SK-N-SH (cell line): ENCODE measurements around the gene UPK1B. TPM values are rescaled to one million over a fixed set of nuclear protein-coding genes. Genes with fewer than 3 reads are reported as not detected.
A peak's percentile ranks its signal among the peaks of the same experiment; 100 is the strongest.

Experiments
- CTCF ChIA-PET: fragments of 300-600, 350-600 bp; formaldehyde crosslinking; extraction: SDS; loops from one replicate; lab custom pipeline; 2021; lab: Yijun Ruan, JAX
- POLR2A ChIA-PET: fragments of 350-600 bp; sonication (Branson Sonifier 250); formaldehyde crosslinking; extraction: SDS; loops from one replicate; lab custom pipeline; 2020; ENCODE audit warnings: antibody characterized with exemption, inconsistent platforms; lab: Yijun Ruan, JAX
- DNase-seq: peaks from one replicate; pipeline ENCODE4 v3.0.0; 2012
- H2AFZ ChIP-seq: fragments of 200-600 bp; sonication (generic); 2 replicates; pipeline ENCODE4 v1.8.1; 2016; ENCODE audit warnings: antibody characterized with exemption, mild to moderate bottlenecking, low read depth
- H3F3A ChIP-seq: fragments of 200-600 bp; sonication (generic); replicated peaks from 2 replicates; pipeline ENCODE3; 2016; ENCODE audit warnings: antibody characterized with exemption, mild to moderate bottlenecking; ENCODE audit not compliant: insufficient read depth
- H3K27ac ChIP-seq, 2 experiments: fragments of 200-500 bp in 1 of 2; fragments of 200-600 bp in 1 of 2; sonication (Bioruptor generic) in 1 of 2; sonication (generic), shearing (Covaris generic) in 1 of 2; 2 replicates each; pipeline versions ENCODE4 v1.5.1 to v1.6.1; 2014 to 2016; ENCODE audit warnings: low read depth in 2 of 2, inconsistent platforms in 1 of 2, low read length in 1 of 2, mild to moderate bottlenecking in 1 of 2, mixed read lengths in 1 of 2
- H3K27me3 ChIP-seq: fragments of 200-600 bp; sonication (generic), shearing (Covaris generic); 2 replicates; pipeline ENCODE4 v1.6.1; 2016; ENCODE audit warnings: mixed run types; ENCODE audit not compliant: insufficient read depth
- H3K36me3 ChIP-seq, 2 experiments: fragments of 200-500 bp in 1 of 2; fragments of 200-600 bp in 1 of 2; sonication (Bioruptor generic) in 1 of 2; sonication (generic) in 1 of 2; replicated peaks in 1 of 2; 2 replicates each; pipeline versions ENCODE3 to v1.5.1; 2014 to 2016; ENCODE audit warnings: low read length in 1 of 2, mild to moderate bottlenecking in 1 of 2; ENCODE audit not compliant: insufficient read depth in 2 of 2, control insufficient read depth in 1 of 2
- H3K4me1 ChIP-seq, 2 experiments: fragments of 200-500 bp in 1 of 2; fragments of 200-600 bp in 1 of 2; sonication (Bioruptor generic) in 1 of 2; sonication (generic), shearing (Covaris generic) in 1 of 2; 2 replicates each; pipeline versions ENCODE4 v1.5.1 to v1.6.1; 2014 to 2016; ENCODE audit warnings: low read depth in 1 of 2, low read length in 1 of 2, mixed run types in 1 of 2; ENCODE audit not compliant: insufficient read depth in 2 of 2, control insufficient read depth in 1 of 2
- H3K4me2 ChIP-seq: fragments of 200-600 bp; sonication (generic), shearing (Covaris generic); 2 replicates; pipeline ENCODE4 v1.6.1; 2017; ENCODE audit warnings: mixed run types
- H3K4me3 ChIP-seq, 2 experiments: fragments of 200-500 bp in 1 of 2; fragments of 200-600 bp in 1 of 2; sonication (Bioruptor generic) in 1 of 2; sonication (generic), shearing (Covaris generic) in 1 of 2; 2 replicates each; pipeline versions ENCODE4 v1.5.1 to v1.8.1; 2014 to 2016; ENCODE audit warnings: low read depth in 2 of 2, inconsistent platforms in 1 of 2, low read length in 1 of 2, mild to moderate bottlenecking in 1 of 2, mixed read lengths in 1 of 2, moderate library complexity in 1 of 2
- H3K79me2 ChIP-seq: fragments of 200-600 bp; sonication (generic); 2 replicates; pipeline ENCODE4 v1.8.1; 2017; ENCODE audit warnings: mild to moderate bottlenecking; ENCODE audit not compliant: insufficient read depth
- H3K9ac ChIP-seq: fragments of 200-600 bp; sonication (generic); 2 replicates; pipeline ENCODE4 v1.6.1; 2017; ENCODE audit warnings: mixed run types
- H3K9me2 ChIP-seq: fragments of 200-600 bp; sonication (generic); 2 replicates; pipeline ENCODE4 v1.6.1; 2017; ENCODE audit warnings: mixed run types
- H3K9me3 ChIP-seq: fragments of 200-600 bp; sonication (generic); 2 replicates; pipeline ENCODE4 v1.6.1; 2017; ENCODE audit warnings: mixed run types, mild to moderate bottlenecking, moderate library complexity
- H4K20me1 ChIP-seq: fragments of 200-600 bp; sonication (generic); 2 replicates; pipeline ENCODE4 v1.6.1; 2017; ENCODE audit warnings: mild to moderate bottlenecking, mixed run types; ENCODE audit not compliant: insufficient read depth
- CTCF ChIP-seq: fragments of 200-600 bp; sonication (generic); IDR thresholded peaks from 2 replicates; pipeline ENCODE4 v1.6.1; 2017; ENCODE audit warnings: antibody characterized with exemption, mild to moderate bottlenecking, moderate library complexity
- EP300 ChIP-seq, 2 experiments: IDR thresholded peaks; 2 replicates each; pipeline versions ENCODE4 v1.4.0 to v1.6.1; 2012; ENCODE audit warnings: borderline replicate concordance in 1 of 2, low read depth in 1 of 2, low read length in 1 of 2
- FOXJ3 ChIP-seq: sonication (generic); formaldehyde crosslinking; IDR thresholded peaks from 2 replicates; pipeline ENCODE4 v1.5.1; 2020; ENCODE audit warnings: mild to moderate bottlenecking, missing genetic modification reagents
- FOXM1 ChIP-seq: IDR thresholded peaks from 2 replicates; pipeline ENCODE4 v1.4.0; 2012; ENCODE audit warnings: low read depth, mild to moderate bottlenecking
- GATA2 ChIP-seq: sonication (generic); formaldehyde crosslinking; IDR thresholded peaks from 2 replicates; pipeline ENCODE4 v1.5.0; 2020; ENCODE audit warnings: mild to moderate bottlenecking, missing genetic modification reagents
- IRF3 ChIP-seq: fragments of 150-350 bp; IDR thresholded peaks from 2 replicates; pipeline ENCODE4 v1.6.1; 2016; ENCODE audit warnings: mild to moderate bottlenecking, low read depth, low read length
- JUND ChIP-seq: IDR thresholded peaks from 2 replicates; pipeline ENCODE4 v1.4.0; 2012
- MEF2A ChIP-seq: IDR thresholded peaks from 2 replicates; pipeline ENCODE4 v1.4.0; 2012; ENCODE audit warnings: low read depth, borderline replicate concordance
- POLR2AphosphoS5 ChIP-seq: IDR thresholded peaks from 2 replicates; pipeline ENCODE4 v1.6.1; 2012; ENCODE audit warnings: low read depth, low read length
- RAD21 ChIP-seq: IDR thresholded peaks from 2 replicates; pipeline ENCODE4 v1.6.1; 2012; ENCODE audit warnings: mild to moderate bottlenecking, low read length
- RCOR1 ChIP-seq: fragments of 150-350 bp; IDR thresholded peaks from 2 replicates; pipeline ENCODE4 v1.6.1; 2017; ENCODE audit warnings: antibody characterized with exemption, low read length
- REST ChIP-seq: IDR thresholded peaks from 2 replicates; pipeline ENCODE4 v1.6.1; 2012; ENCODE audit warnings: mild to moderate bottlenecking, low read depth, low read length, moderate library complexity
- RXRA ChIP-seq: IDR thresholded peaks from 2 replicates; pipeline ENCODE4 v1.4.0; 2012; ENCODE audit warnings: low read depth, mild to moderate bottlenecking, borderline replicate concordance
- WGBS: methylation state at CpG from one replicate; pipeline ENCODE4 v1.1.6; 2017; ENCODE audit warnings: low lambda C conversion rate; 5-methylcytosine and 5-hydroxymethylcytosine counted together
- polyA plus RNA-seq, 3 experiments: library from polyadenylated mRNA; depleted of rRNA; stranded (reverse); fragments of >200 nt; gene quantifications; 2 replicates each; pipeline ENCODE4 v1.2.3, GENCODE V29; 2012

UPK1B gene
- polyA plus RNA-seq, 1 of the 3 experiments (the other 2 are of a cell fraction) = not detected

GRCh38 chr3:119234610-119235009 is 61.2 kb downstream of the UPK1B start:
- H3K9ac ChIP-seq = peak overlapping the region; percentile 16; the same call in 1 of the 2 replicates

GRCh38 chr3:119235151-119235550 is 61.8 kb downstream of the UPK1B start:
- Histone ChIP-seq H3K4me1 (peaks cover 3 to 8% of the 10 kb centered on the region in 2 experiments; a peak in 3 of 4 replicates), H3K9me3 (no peaks in the 10 kb centered on the region), H3F3A (peaks cover 29% of the 10 kb centered on the region), H3K9ac (peak overlapping the region; percentile 16; the same call in 1 of the 2 replicates), H3K27ac (peak overlapping the region in 1 of 2 experiments; percentile 66; a peak in 2 of 4 replicates), H3K4me3 (no peak overlapping the region), H3K36me3 (peaks cover 51 to 60% of the 10 kb centered on the region in 2 experiments), H2AFZ (no peak overlapping the region), H4K20me1 (no peaks in the 10 kb centered on the region; the same call in 1 of the 2 replicates), H3K79me2 (peaks cover 52% of the 10 kb centered on the region), H3K4me2 (peak overlapping the region; percentile 18; the same call in 1 of the 2 replicates), H3K9me2 (no peaks in the 10 kb centered on the region; the same call in 1 of the 2 replicates), H3K27me3 (no peaks in the 10 kb centered on the region)
- CTCF ChIA-PET = interaction anchor here (0.6 kb wide), 1 partner anchor 90 kb away, joined by 3 read pairs; no protein-coding TSS in a partner anchor
- POLR2A ChIA-PET = no interaction called here
- WGBS = 50% methylated on average over 1 of the region's 1 CpG
- no peak for DNase-seq
- TF ChIP-seq REST = no peak
- no peak for TF ChIP-seq POLR2AphosphoS5
- TF ChIP-seq FOXJ3 (CRISPR knock-in tag) = no peak
- TF ChIP-seq IRF3 = no peak
- TF ChIP-seq MEF2A = no peak

More at GRCh38 chr3:119234610-119235009, 61.2 kb downstream of the UPK1B start:
- ChIA-PET CTCF (interaction anchor here (0.6 kb wide), 1 partner anchor 90 kb away, joined by 3 read pairs; no protein-coding TSS in a partner anchor), POLR2A (no interaction called here)
- Histone ChIP-seq H4K20me1 (no peaks in the 10 kb centered on the region; the same call in 1 of the 2 replicates), H3K27me3 (no peaks in the 10 kb centered on the region), H3K4me2 (peak overlapping the region; percentile 18; the same call in 1 of the 2 replicates), H3K4me3 (no peak overlapping the region), H3K27ac (peak overlapping the region in 1 of 2 experiments; percentile 66; a peak in 2 of 4 replicates), H3K79me2 (peaks cover 47% of the 10 kb centered on the region), H3K36me3 (peaks cover 55 to 65% of the 10 kb centered on the region in 2 experiments), H3K9me3 (no peaks in the 10 kb centered on the region), H3F3A (peaks cover 24% of the 10 kb centered on the region), H3K4me1 (peaks cover 3 to 8% of the 10 kb centered on the region in 2 experiments; a peak in 3 of 4 replicates), H2AFZ (no peak overlapping the region), H3K9me2 (no peaks in the 10 kb centered on the region; the same call in 1 of the 2 replicates)
- no peak for TF ChIP-seq IRF3
- TF ChIP-seq GATA2 (CRISPR knock-in tag) = no peak
- TF ChIP-seq RXRA = no peak
- no peak for TF ChIP-seq CTCF
- TF ChIP-seq RCOR1 = no peak
- no peak for TF ChIP-seq RAD21
- TF ChIP-seq JUND = no peak
- TF ChIP-seq FOXM1 = no peak
- no peak for TF ChIP-seq EP300 (IDR thresholded peaks at IDR 0.05; ENCODE audit: borderline replicate concordance in 1 of 2, low read depth in 1 of 2, low read length in 1 of 2)
- DNase-seq = no peak
- 96% methylated on average over 1 of the region's 1 CpG for WGBS
